KBM-7 (cell line): ENCODE measurements around the gene CABLES1.

ENCODE experiments used
- DNase-seq: peaks from one replicate; pipeline ENCODE4 v3.0.0-alpha.2; 2015
- in situ Hi-C: fragments of 300-500 bp; cut with MboI; formaldehyde crosslinking; loops from 2 replicates; pipeline ENCODE4 v1.14.3; 2020; ENCODE audit warnings: low sequenced_read_pairs, low pct_unique_long_range_greater_than_20kb, mixed read lengths

CABLES1 gene

GRCh38 chr18:23302851-23303527 lies 167.7 kb downstream of the CABLES1 start:
- no peak for DNase-seq
- in situ Hi-C loops, result no loop called here

DNA sequence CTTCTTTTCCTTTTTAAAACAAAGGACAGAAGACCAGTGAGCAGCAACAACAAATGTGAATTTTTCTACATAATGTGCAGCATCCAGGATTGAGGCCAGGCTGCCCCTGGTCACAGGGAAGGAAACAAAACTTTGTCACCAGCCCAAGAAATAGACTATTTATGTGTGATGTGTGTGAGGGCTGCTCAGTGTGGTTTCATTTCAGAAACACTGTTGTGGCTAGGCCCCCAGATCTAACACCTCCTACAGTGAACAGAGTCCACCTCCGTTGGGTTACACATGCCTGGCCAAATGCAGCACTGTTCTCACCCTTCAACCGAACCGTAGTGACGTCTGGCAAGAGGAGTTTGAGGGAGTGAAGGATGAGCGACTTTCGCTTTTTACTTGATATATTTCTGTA lies 171.5 kb downstream of the CABLES1 start:
- no peak for DNase-seq
- in situ Hi-C loops, result no loop called here

DNA sequence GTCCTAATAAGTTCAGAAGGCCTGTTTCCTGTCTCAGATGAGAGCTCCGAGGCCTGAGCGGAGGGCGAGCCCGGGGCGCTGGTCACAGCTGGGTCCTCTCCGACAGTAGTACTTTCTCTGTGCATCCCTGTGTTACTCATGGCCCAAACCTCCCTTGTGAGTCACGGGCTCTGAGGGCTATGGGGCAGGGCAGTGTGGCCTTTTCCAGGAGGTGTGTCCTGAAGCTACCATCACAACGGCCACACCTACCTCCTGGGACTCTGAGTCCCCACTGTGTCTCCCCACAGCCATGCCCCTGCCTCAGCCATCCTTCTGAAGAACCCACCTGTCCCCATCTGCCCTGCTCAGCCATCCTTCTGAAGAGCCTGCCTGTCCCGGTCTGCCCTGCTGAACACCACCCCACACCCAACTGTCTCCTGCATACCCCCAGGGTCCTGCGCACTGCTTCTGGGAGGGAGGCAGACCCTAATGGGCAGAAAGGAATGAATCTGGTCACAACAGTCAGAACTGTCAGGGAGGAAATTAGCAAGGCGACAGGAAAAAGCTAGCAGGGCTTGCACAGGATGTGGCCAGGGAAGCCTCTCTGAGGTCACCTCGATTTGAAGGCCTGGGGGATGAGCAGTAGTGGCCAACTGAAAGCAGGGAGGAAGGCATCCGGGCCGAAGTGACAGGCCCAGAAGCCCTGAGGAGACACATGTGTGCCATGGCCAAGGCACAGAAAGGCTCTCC lies 172.4 kb downstream of the CABLES1 start:
- no peak for DNase-seq

More for the DNA sequence above, 172.4 kb downstream of the CABLES1 start:
- in situ Hi-C loops, result no loop called here
